Stomach (tissue), 4 donors: ENCODE results near the gene SLC22A31.
A peak's percentile ranks its signal among the peaks of the same experiment; 100 is the strongest.

ENCODE experiments used
- CTCF ChIP-seq, 7 experiments: fragments of 450-650 bp in 4 of 7; fragments of 200-600 bp in 3 of 7; sonication (generic) in 3 of 7; IDR thresholded peaks; one replicate each; pipeline ENCODE4 v1.5.1; 2016 to 2019; ENCODE audit warnings: antibody characterized with exemption in 7 of 7, control low read depth in 2 of 7, mild to moderate bottlenecking in 1 of 7
- POLR2A ChIP-seq, 4 donors: fragments of 450-650 bp; IDR thresholded peaks; one replicate each; pipeline ENCODE4 v1.6.1; 2016; ENCODE audit warnings: antibody characterized with exemption in 4 of 4, control low read depth in 2 of 4, mild to moderate bottlenecking in 1 of 4, moderate library complexity in 1 of 4
- POLR2AphosphoS5 ChIP-seq, 3 donors: sonication (generic); formaldehyde crosslinking; IDR thresholded peaks; one replicate each; pipeline ENCODE4 v1.6.1; 2016; ENCODE audit warnings: antibody characterized with exemption in 3 of 3

- peak in 2 of 4 donors; percentile 46 to 77 for TF ChIP-seq POLR2A (IDR thresholded peaks at IDR 0.05)
- TF ChIP-seq CTCF (IDR thresholded peaks at IDR 0.05) = no peak
- TF ChIP-seq POLR2AphosphoS5 (IDR thresholded peaks at IDR 0.05) = peak; percentile 50 to 85 (median 67)
Measured at GRCh38 chr16:89241187-89242007, 41.1 kb upstream of the SLC22A31 start.
